HCT116 (cell line): ENCODE results near the gene RHD. TPM values are rescaled to one million over a fixed set of nuclear protein-coding genes. Genes with fewer than 3 reads are reported as not detected.
A peak's percentile ranks its signal among the peaks of the same experiment; 100 is the strongest.

Source experiments
- ATAC-seq: fragments of 200-7000 bp; cut with Tn5 transposase; 2 replicates; pipeline ENCODE4 v1.9.1; 2020; ENCODE audit warnings: mild to moderate bottlenecking, moderate library complexity
- BruUV-seq: library from RNA; stranded (reverse); fragments of 400-500 nt; replicated peaks from 2 replicates; lab custom pipeline; 2021; lab: Mats Ljungman, UMichigan
- CTCF ChIA-PET: fragments of 300-600 bp; sonication (Branson Sonifier 250); formaldehyde crosslinking; loops from one replicate; lab custom pipeline; 2021; ENCODE audit warnings: antibody characterized with exemption; lab: Charles Lee
- POLR2A ChIA-PET: fragments of 300-600, 350-600 bp; sonication (Branson Sonifier 250); formaldehyde crosslinking; loops from one replicate; lab custom pipeline; 2021; ENCODE audit warnings: antibody characterized with exemption; lab: Charles Lee
- RAD21 ChIA-PET, 2 experiments: fragments of 300-600 bp; sonication (Branson Sonifier 250); formaldehyde crosslinking; loops; one replicate each; lab custom pipeline; 2023; ENCODE audit warnings: low total read pairs in 2 of 2; ENCODE audit not compliant: uncharacterized antibody in 2 of 2, unreplicated experiment in 2 of 2, low non-redundant PET in 1 of 2; lab: Charles Lee
- DNase-seq: peaks from one replicate; pipeline ENCODE4 v3.0.0-alpha.2; 2010; ENCODE audit warnings: low read depth, low spot score
- H2AFZ ChIP-seq: fragments of 200-600 bp; shearing (Covaris generic), sonication (generic); 2 replicates; pipeline ENCODE4 v1.6.1; 2017; ENCODE audit warnings: low read depth, mixed run types, mixed read lengths, antibody characterized with exemption, low read length; ENCODE audit not compliant: poor library complexity, severe bottlenecking
- H3K27ac ChIP-seq: 2 replicates; pipeline ENCODE4 v1.5.1; 2012; ENCODE audit warnings: low read depth, low read length
- H3K27me3 ChIP-seq: fragments of 200-600 bp; sonication (generic); 2 replicates; pipeline ENCODE4 v1.6.1; 2016; ENCODE audit warnings: mixed run types, low read length, mixed read lengths; ENCODE audit not compliant: insufficient read depth
- H3K36me3 ChIP-seq, 2 experiments: fragments of 200-500 bp in 1 of 2; fragments of 200-600 bp in 1 of 2; sonication (Bioruptor generic) in 1 of 2; sonication (generic) in 1 of 2; 2 replicates each; pipeline versions ENCODE4 v1.5.1 to v1.6.1; 2014 to 2016; ENCODE audit warnings: low read length in 2 of 2, inconsistent platforms in 1 of 2, mixed read lengths in 1 of 2, mixed run types in 1 of 2; ENCODE audit not compliant: insufficient read depth in 2 of 2, control insufficient read depth in 1 of 2
- H3K4me1 ChIP-seq, 2 experiments: fragments of 200-600 bp in 1 of 2; sonication (generic) in 1 of 2; 2 replicates each; pipeline versions ENCODE4 v1.5.1 to v1.6.1; 2012 to 2017; ENCODE audit warnings: low read length in 2 of 2, inconsistent platforms in 1 of 2, mild to moderate bottlenecking in 1 of 2, mixed read lengths in 1 of 2, mixed run types in 1 of 2, moderate library complexity in 1 of 2; ENCODE audit not compliant: insufficient read depth in 2 of 2, control insufficient read depth in 1 of 2
- H3K4me2 ChIP-seq: fragments of 200-600 bp; sonication (generic); 2 replicates; pipeline ENCODE4 v1.6.1; 2017; ENCODE audit warnings: mixed run types, low read length, mixed read lengths
- H3K4me3 ChIP-seq, 2 experiments: fragments of 200-600 bp in 1 of 2; sonication (generic) in 1 of 2; replicated peaks in 1 of 2; 2 replicates each; pipeline ENCODE4 v1.5.1; 2011 to 2016; ENCODE audit warnings: low read length in 2 of 2, control low read depth in 1 of 2, low read depth in 1 of 2, mild to moderate bottlenecking in 1 of 2, mixed read lengths in 1 of 2, mixed run types in 1 of 2
- H3K79me2 ChIP-seq: fragments of 200-600 bp; sonication (generic); 2 replicates; pipeline ENCODE4 v1.6.1; 2017; ENCODE audit warnings: mild to moderate bottlenecking, mixed run types, low read length, moderate library complexity, mixed read lengths; ENCODE audit not compliant: insufficient read depth
- H3K9ac ChIP-seq: fragments of 200-600 bp; sonication (generic); 2 replicates; pipeline ENCODE4 v1.6.1; 2016; ENCODE audit warnings: low read length, mixed read lengths
- H3K9me2 ChIP-seq: fragments of 200-600 bp; sonication (generic), shearing (Covaris generic); 2 replicates; pipeline ENCODE4 v1.6.1; 2017; ENCODE audit warnings: mixed run types, mild to moderate bottlenecking, moderate library complexity; ENCODE audit not compliant: insufficient read depth
- H3K9me3 ChIP-seq, 2 experiments: fragments of 200-500 bp in 1 of 2; fragments of 200-600 bp in 1 of 2; sonication (Bioruptor generic) in 1 of 2; sonication (generic) in 1 of 2; 2 replicates each; pipeline ENCODE4 v1.6.1; 2014 to 2017; ENCODE audit warnings: low read length in 2 of 2, mixed read lengths in 2 of 2, inconsistent platforms in 1 of 2, low read depth in 1 of 2, mild to moderate bottlenecking in 1 of 2, mixed run types in 1 of 2, moderate library complexity in 1 of 2; ENCODE audit not compliant: control insufficient read depth in 1 of 2, insufficient read depth in 1 of 2
- H4K20me1 ChIP-seq: fragments of 200-600 bp; sonication (generic), shearing (Covaris generic); 2 replicates; pipeline ENCODE4 v1.6.1; 2017; ENCODE audit warnings: mixed run types, mild to moderate bottlenecking, moderate library complexity; ENCODE audit not compliant: insufficient read depth
- ATF3 ChIP-seq: IDR thresholded peaks from 2 replicates; pipeline ENCODE4 v1.6.1; 2012
- CBX3 ChIP-seq: IDR thresholded peaks from 2 replicates; pipeline ENCODE4 v1.6.1; 2012; ENCODE audit warnings: low read depth
- CEBPB ChIP-seq: IDR thresholded peaks from 2 replicates; pipeline ENCODE4 v1.6.1; 2012; ENCODE audit warnings: low read depth
- EGR1 ChIP-seq: IDR thresholded peaks from 2 replicates; pipeline ENCODE4 v1.6.1; 2012; ENCODE audit warnings: low read depth
- ELF1 ChIP-seq: IDR thresholded peaks from 2 replicates; pipeline ENCODE4 v1.6.1; 2012; ENCODE audit warnings: low read depth, borderline replicate concordance
- EZH2 ChIP-seq: fragments of 200-600 bp; sonication (generic); IDR thresholded peaks from 2 replicates; pipeline ENCODE4 v1.6.1; 2017; ENCODE audit warnings: antibody characterized with exemption, mixed run types
- EZH2phosphoT487 ChIP-seq: fragments of 200-600 bp; IDR thresholded peaks from 2 replicates; pipeline ENCODE4 v1.6.1; 2018; ENCODE audit warnings: antibody characterized with exemption, borderline replicate concordance
- FOSL1 ChIP-seq: IDR thresholded peaks from 2 replicates; pipeline ENCODE4 v1.6.1; 2012; ENCODE audit warnings: low read depth
- JUND ChIP-seq: IDR thresholded peaks from 2 replicates; pipeline ENCODE4 v1.6.1; 2012
- POLR2A ChIP-seq: IDR thresholded peaks from 2 replicates; pipeline ENCODE4 v1.7.0; 2011; ENCODE audit warnings: borderline replicate concordance; ENCODE audit not compliant: insufficient read depth, insufficient read length; ENCODE audit errors: extremely low read depth
- POLR2AphosphoS5 ChIP-seq: IDR thresholded peaks from 2 replicates; pipeline ENCODE4 v1.6.1; 2011; ENCODE audit warnings: mild to moderate bottlenecking, low read depth, low read length, moderate library complexity
- RAD21 ChIP-seq: IDR thresholded peaks from 2 replicates; pipeline ENCODE4 v1.6.1; 2012; ENCODE audit warnings: low read depth, mild to moderate bottlenecking
- SIN3A ChIP-seq: IDR thresholded peaks from 2 replicates; pipeline ENCODE4 v1.6.1; 2012; ENCODE audit warnings: low read depth
- SP1 ChIP-seq: IDR thresholded peaks from 2 replicates; pipeline ENCODE4 v1.6.1; 2012; ENCODE audit warnings: low read depth
- SRF ChIP-seq: IDR thresholded peaks from 2 replicates; pipeline ENCODE4 v1.6.1; 2012; ENCODE audit warnings: low read depth
- TCF7L2 ChIP-seq: IDR thresholded peaks from 2 replicates; pipeline ENCODE4 v1.7.0; 2011; ENCODE audit warnings: borderline replicate concordance, inconsistent platforms; ENCODE audit not compliant: insufficient read depth, insufficient read length; ENCODE audit errors: extremely low read depth
- YY1 ChIP-seq: IDR thresholded peaks from 2 replicates; pipeline ENCODE4 v1.6.1; 2011; ENCODE audit warnings: low read length, low read depth, moderate library complexity, mild to moderate bottlenecking; ENCODE audit not compliant: insufficient replicate concordance; ENCODE audit errors: extremely low read depth
- ZFX ChIP-seq: fragments of 450-650 bp; IDR thresholded peaks from 2 replicates; pipeline ENCODE4 v1.6.1; 2017
- intact Hi-C: fragments of 100-400 bp; cut with micrococcal nuclease; formaldehyde crosslinking; loops from 2 replicates; pipeline ENCODE4 v1.10.0; 2022
- total RNA-seq: library from RNA; stranded (reverse); gene quantifications from one replicate; pipeline ENCODE4 v1.2.1, GENCODE V29; 2021; ENCODE audit not compliant: unreplicated experiment
- TF ChIP-seq, protein P1 (sequence below): IDR thresholded peaks from 2 replicates; pipeline ENCODE4 v1.6.1; 2011; ENCODE audit warnings: mild to moderate bottlenecking, low read length, moderate library complexity; ENCODE audit not compliant: insufficient replicate concordance; ENCODE audit errors: extremely low read depth
- TF ChIP-seq, protein P2 (sequence below): IDR thresholded peaks from 2 replicates; pipeline ENCODE4 v1.6.1; 2012
- TF ChIP-seq, protein P3 (sequence below), 3 experiments: fragments of 200-600 bp in 1 of 3; sonication (generic) in 1 of 3; IDR thresholded peaks in 2 of 3; conservative IDR thresholded peaks in 1 of 3; 2 replicates each; pipeline ENCODE4 v1.5.1; 2012 to 2017; ENCODE audit warnings: low read depth in 2 of 3, low read length in 2 of 3, antibody characterized with exemption in 1 of 3, borderline replicate concordance in 1 of 3, control low read depth in 1 of 3, mild to moderate bottlenecking in 1 of 3, mixed read lengths in 1 of 3, mixed run types in 1 of 3, moderate library complexity in 1 of 3; ENCODE audit not compliant: insufficient read depth in 1 of 3

Gene RHD
- total RNA-seq, 1 experiment from 2014 or later = not detected

GRCh38 chr1:25223471-25223870, 48.8 kb upstream of the RHD start (continued):
- TF ChIP-seq JUND = no peak

GRCh38 chr1:25232027-25232865, 40.1 kb upstream of the RHD start, which contains the start of gene SYF2:
SYF2 (minus strand) TSS chr1:25232502; CDS start chr1:25232467, 35 bp downstream.
- peaks cover 40% of the 10 kb centered on the region for H3K79me2 ChIP-seq
- no peaks in the 10 kb centered on the region for H4K20me1 ChIP-seq
- ATAC-seq = peak; percentile 83
- H3K27me3 ChIP-seq = no peaks in the 10 kb centered on the region
- RAD21 ChIA-PET = no interaction called here
- peak within 1 kb of the TSS; percentile 87 to 96 for H3K4me3 ChIP-seq
- H3K9me2 ChIP-seq = no peaks in the 10 kb centered on the region
- peak within 1 kb of the TSS; percentile 74 for H3K27ac ChIP-seq
- peak; percentile 84 for DNase-seq
- H3K9ac ChIP-seq = peak within 1 kb of the TSS; percentile 85
- H2AFZ ChIP-seq = no peak within 1 kb of the TSS
- POLR2A ChIA-PET = interaction anchor here (1.2 to 2.4 kb wide), 5 partner anchors 8 to 15 kb away, joined by 3 to 25 read pairs (median 3); partner anchors contain the start of gene RSRP1
- no peaks in the 10 kb centered on the region for H3K9me3 ChIP-seq
- TSS peak; percentile 79 for BruUV-seq
- intact Hi-C loops = no loop called here
- CTCF ChIA-PET = interaction anchor here (0.8 kb wide), 1 partner anchor 115 kb away, joined by 3 read pairs; no protein-coding TSS in a partner anchor
- H3K4me2 ChIP-seq = peak within 1 kb of the TSS; percentile 85
- peaks cover 19 to 27% of the 10 kb centered on the region in 2 experiments for H3K36me3 ChIP-seq
- peaks cover 19 to 25% of the 10 kb centered on the region in 2 experiments for H3K4me1 ChIP-seq
- TF ChIP-seq, protein P1, sequence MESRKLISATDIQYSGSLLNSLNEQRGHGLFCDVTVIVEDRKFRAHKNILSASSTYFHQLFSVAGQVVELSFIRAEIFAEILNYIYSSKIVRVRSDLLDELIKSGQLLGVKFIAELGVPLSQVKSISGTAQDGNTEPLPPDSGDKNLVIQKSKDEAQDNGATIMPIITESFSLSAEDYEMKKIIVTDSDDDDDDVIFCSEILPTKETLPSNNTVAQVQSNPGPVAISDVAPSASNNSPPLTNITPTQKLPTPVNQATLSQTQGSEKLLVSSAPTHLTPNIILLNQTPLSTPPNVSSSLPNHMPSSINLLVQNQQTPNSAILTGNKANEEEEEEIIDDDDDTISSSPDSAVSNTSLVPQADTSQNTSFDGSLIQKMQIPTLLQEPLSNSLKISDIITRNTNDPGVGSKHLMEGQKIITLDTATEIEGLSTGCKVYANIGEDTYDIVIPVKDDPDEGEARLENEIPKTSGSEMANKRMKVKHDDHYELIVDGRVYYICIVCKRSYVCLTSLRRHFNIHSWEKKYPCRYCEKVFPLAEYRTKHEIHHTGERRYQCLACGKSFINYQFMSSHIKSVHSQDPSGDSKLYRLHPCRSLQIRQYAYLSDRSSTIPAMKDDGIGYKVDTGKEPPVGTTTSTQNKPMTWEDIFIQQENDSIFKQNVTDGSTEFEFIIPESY = no peak
- TF ChIP-seq SP1 = 0 out of 2 replicates have a peak, but pooled peaks have one; percentile 33
- peak; percentile 54 for TF ChIP-seq POLR2A
- peak; percentile 62 for TF ChIP-seq POLR2AphosphoS5
- TF ChIP-seq, protein P2, sequence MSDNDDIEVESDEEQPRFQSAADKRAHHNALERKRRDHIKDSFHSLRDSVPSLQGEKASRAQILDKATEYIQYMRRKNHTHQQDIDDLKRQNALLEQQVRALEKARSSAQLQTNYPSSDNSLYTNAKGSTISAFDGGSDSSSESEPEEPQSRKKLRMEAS = peak; percentile 69; the same call in 1 of the 2 replicates
- no peak for TF ChIP-seq EZH2phosphoT487
- peak; percentile 92 for TF ChIP-seq YY1
- TF ChIP-seq CEBPB = no peak
- TF ChIP-seq ZFX = peak; percentile 86
- no peak for TF ChIP-seq FOSL1
- TF ChIP-seq ATF3 = no peak
- TF ChIP-seq CBX3 = no peak
- no peak; the same call in 1 of the 2 replicates for TF ChIP-seq SRF
- no peak for TF ChIP-seq RAD21
- 0 out of 2 replicates have a peak, but pooled peaks have one; percentile 23 for TF ChIP-seq EGR1
- TF ChIP-seq ELF1 = peak; percentile 97
- no peak for TF ChIP-seq JUND
- peak; percentile 70 for TF ChIP-seq TCF7L2
- TF ChIP-seq EZH2 = no peak
- TF ChIP-seq, protein P3, sequence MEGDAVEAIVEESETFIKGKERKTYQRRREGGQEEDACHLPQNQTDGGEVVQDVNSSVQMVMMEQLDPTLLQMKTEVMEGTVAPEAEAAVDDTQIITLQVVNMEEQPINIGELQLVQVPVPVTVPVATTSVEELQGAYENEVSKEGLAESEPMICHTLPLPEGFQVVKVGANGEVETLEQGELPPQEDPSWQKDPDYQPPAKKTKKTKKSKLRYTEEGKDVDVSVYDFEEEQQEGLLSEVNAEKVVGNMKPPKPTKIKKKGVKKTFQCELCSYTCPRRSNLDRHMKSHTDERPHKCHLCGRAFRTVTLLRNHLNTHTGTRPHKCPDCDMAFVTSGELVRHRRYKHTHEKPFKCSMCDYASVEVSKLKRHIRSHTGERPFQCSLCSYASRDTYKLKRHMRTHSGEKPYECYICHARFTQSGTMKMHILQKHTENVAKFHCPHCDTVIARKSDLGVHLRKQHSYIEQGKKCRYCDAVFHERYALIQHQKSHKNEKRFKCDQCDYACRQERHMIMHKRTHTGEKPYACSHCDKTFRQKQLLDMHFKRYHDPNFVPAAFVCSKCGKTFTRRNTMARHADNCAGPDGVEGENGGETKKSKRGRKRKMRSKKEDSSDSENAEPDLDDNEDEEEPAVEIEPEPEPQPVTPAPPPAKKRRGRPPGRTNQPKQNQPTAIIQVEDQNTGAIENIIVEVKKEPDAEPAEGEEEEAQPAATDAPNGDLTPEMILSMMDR (IDR thresholded peaks at IDR 0.05 in 2 of 3, conservative IDR thresholded peaks at IDR 0.05 in 1 of 3; ENCODE audit: borderline replicate concordance in 1 of 3, insufficient read depth in 1 of 3, low read depth in 2 of 3, low read length in 2 of 3) = no peak
- TF ChIP-seq SIN3A = peak; percentile 84
